DMS53 treated with DMSO at 0.1 percent for 48 hours (cell line): ENCODE data around the gene L3MBTL4.
"Not testable (repeated sequence)": the region's sequence is repeated elsewhere in the genome, so short reads cannot be mapped to it uniquely, and the experiment has no call there.

Experiments
- DNase-seq: peaks from one replicate; lab custom pipeline; 2025; ENCODE audit not compliant: unreplicated experiment; lab: John Stamatoyannopoulos, UW

The L3MBTL4 gene

DNA sequence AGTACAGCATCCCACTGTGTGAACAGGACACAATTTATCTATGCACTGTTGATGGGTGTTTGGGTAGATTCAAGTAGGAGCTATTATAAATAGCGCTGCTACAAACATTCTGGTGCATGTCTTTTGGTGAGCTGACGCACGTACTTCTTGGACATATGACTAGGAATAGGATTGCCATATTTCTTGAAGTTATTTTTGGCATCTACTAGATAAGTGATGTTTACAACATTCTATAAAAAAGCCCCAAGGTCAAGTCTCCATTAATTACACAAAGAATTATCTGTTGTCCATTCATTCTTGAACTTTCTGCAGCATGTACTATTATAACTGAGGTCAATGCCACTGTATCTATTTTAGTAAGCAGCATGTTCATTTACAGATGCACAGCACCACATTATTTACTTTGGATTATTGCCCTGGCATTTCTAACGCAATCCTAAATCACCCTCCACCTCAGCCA lies 293.9 kb downstream of the L3MBTL4 start:
- no peak for DNase-seq

DNA sequence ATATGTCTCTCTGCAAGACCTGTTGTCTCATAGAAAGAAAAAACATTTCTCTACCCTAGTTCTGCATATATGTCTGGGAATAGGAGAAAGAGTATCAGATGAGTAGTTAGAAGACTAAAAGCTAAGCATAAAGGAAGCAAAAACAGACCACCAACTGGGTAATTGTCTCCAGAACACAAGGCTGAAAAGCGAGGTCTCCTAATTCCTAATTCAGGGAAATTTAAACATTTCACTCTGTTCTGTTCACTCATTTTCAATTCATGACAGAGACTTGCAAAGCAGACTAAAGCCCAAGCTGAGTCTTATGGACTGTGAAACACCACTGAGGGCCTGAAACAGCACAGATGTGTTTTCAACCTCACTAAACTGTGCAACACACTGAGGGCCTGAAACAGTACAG lies 294.9 kb downstream of the L3MBTL4 start:
- DNase-seq: no peak

- DNase-seq: peak; percentile 72
These were observed 296.6 kb downstream of the L3MBTL4 start for GRCh38 chr18:6118080-6118479.

DNA sequence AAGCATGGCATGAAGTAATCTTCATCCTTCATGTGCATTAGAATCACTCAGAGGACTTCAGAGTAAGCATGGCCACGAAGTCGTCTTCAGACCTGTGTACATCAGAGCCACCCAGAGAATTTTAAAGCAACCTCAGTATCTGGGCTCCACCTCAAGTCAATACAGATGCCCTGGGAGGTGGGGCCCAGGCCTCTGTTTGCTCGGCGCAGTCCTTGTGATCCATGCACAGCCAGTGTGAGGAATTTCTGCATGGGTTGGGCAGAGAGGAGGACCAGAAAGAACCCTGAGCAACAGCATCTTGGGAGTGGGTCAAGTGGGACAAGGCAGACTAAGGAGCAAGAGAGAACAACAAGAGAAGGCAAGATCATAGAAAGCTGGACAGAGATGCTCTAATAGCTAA lies 299.0 kb downstream of the L3MBTL4 start:
- DNase-seq: no peak

GRCh38 chr18:6113650-6114049 lies 301.1 kb downstream of the L3MBTL4 start:
- DNase-seq: no peak

DNA sequence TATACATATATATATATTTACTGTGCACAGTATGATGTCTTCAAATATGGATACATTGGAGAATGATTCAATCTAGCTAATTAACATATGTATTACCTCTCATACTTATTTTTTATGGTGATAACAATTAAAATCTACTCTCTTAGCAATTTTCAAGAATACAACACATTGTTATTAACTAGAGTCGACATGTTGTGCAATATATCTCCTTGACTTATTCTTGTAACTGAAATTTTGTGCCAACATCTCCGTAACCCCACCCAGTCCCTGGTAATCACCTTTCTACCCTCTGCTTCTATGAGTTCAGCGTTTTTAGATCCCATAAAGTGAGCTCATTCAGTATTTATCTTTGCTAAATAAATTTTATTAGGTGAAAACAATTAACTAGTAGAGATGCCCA lies 303.0 kb downstream of the L3MBTL4 start:
- no peak for DNase-seq

DNA sequence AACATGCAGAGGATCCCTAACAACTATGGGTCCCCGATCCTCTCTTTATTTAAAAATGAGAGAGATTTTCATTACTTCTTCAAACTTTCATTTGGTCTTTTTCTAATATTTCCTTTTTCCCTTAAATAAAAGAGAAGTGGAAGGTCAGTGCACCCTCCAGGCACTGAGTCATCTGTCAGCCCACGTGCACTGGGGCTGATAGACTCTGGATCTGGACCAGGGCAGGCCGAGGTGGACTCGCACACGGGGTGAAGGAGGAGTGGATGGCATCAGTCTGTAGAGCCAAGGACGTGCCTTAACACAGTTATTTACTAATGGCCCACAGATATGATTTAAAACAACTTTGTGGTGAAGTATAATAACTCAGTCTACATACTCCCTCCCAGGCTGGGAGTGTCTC lies 305.0 kb downstream of the L3MBTL4 start:
- DNase-seq: no peak

GRCh38 chr18:6107794-6108193 lies 306.9 kb downstream of the L3MBTL4 start:
- peak; percentile 99 for DNase-seq

DNA sequence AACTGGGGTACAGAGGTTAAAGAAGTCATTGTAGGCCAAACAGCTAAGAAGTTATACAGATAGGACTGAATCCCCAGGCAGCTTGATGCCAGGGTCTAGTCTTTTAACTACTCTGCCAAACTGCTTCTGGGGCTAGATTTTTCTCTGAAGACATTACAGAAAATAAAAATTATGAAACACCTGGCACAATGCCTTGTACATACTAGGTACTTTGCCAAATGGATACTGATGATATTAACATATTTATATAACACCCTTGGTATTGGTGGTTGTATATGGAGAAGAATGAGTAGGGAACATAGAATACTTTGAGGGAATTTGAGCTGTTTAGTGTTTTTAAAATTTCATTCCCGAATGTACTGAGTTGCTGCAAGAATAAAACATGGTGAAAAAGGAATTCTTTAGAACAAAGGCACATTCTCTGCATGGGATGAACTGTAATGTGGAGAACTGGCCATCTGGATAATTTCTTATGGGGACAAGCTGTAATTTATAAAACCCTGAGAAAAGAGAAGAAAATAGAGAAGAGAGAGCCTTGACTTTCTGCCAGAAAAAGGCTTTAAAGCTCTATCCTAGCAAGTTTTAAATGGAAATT lies 308.5 kb downstream of the L3MBTL4 start:
- DNase-seq: no peak

GRCh38 chr18:6103741-6104140 lies 311.0 kb downstream of the L3MBTL4 start:
- DNase-seq: no peak

DNA sequence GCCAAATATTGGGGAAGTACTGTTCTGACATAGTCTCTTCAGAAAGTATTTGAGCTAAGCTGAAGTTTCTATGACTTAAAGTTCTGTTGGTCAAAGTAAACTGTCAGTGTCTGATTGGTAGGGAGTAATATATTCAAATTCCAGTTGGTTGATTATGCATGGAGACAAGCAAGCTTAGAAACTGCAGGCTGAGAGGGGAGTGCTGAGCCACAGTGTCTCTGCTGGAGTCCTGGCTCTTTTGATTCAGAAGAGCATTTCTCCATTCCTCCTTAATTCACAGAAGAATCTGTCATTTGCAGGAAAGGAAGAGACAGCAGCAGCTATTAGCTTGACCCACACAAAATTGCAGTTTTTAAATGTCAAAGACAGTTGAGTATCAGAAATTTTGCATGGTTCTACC lies 318.0 kb downstream of the L3MBTL4 start:
- no peak for DNase-seq

DNA sequence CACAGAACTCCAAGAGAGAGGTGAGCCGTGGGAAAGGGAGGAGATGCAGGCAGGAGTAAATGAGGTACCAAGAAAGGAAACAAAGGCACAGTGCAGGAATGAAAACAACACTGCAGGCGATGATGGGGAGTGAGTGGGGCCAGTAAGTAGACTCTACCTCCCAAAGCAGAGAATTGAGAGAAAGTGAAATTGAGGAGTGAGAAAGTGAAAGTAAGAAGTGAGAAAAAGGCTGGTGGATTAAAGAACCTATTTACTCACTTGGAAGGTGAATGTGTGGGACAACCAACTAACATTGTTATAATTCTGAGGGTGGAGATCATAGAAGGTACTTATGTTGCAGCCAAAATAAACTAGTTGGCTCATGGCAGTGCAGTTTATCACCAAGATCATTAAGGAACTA lies 326.3 kb downstream of the L3MBTL4 start:
- no peak for DNase-seq

GRCh38 chr18:6086731-6087130 lies 328.0 kb downstream of the L3MBTL4 start:
- DNase-seq: no peak

- DNase-seq: no peak
These were observed 335.3 kb downstream of the L3MBTL4 start for GRCh38 chr18:6079406-6079805.

GRCh38 chr18:6078877-6079276 lies 335.8 kb downstream of the L3MBTL4 start:
- DNase-seq: no peak

DNA sequence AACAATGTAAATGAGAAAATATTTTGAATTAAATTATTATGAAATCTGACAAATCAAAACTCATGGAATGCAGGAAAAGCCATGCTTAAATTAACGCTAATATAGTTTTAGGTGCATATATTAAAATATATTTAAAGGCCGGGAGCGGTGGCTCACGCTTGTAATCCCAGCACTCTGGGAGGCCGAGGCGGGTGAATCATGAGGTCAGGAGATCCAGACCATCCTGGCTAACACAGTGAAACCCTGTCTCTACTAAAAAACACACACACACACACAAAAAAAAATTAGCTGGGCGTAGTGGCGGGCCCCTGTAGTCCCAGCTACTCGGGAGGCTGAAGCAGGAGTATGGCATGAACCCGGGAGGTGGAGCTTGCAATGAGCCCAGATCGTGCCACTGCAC lies 342.3 kb downstream of the L3MBTL4 start:
- not testable (repeated sequence) for DNase-seq

GRCh38 chr18:6069539-6069938 lies 345.2 kb downstream of the L3MBTL4 start:
- DNase-seq: peak; percentile 27

DNA sequence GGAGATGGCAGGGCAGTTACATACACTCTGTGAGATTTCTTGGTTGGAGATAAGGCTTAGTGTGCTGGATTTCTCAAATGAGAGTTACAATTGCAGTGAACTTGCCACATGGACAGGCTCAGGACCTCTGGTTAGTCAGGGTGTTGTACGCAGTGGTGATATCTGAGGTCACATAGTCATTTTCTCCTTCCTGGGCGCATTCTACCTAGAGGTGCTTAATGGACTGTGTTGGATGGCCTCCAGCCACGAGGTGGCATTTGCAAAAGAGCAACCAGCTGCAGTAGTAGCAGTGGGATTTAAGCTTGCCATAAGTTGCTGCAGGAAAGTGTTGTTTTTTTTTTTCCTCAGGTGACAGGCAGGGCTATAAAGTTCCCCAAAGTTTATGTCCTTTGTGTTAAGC lies 345.6 kb downstream of the L3MBTL4 start:
- no peak for DNase-seq

DNA sequence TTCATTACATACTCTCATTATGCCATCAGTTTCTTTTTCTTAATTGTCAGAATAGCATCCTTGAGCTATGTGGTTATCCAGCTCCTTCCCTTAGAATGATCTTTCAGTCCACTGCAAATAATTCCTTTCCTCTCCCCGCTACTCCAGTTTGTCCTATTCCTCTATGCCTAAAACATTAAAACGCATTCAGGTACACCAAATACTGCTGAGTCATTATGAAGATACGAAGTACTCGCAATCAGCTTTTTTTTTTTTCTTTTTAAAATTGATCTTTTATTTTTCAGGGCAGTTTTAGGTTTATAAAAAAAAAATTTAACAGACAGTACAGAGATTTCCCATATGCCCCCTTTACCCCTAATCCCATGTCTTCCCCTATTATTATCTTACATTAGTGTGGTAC lies 354.6 kb downstream of the L3MBTL4 start:
- no peak for DNase-seq

- DNase-seq: no peak
These were observed 355.2 kb downstream of the L3MBTL4 start for GRCh38 chr18:6059551-6059950.

GRCh38 chr18:6058941-6059340 lies 355.8 kb downstream of the L3MBTL4 start:
- DNase-seq: peak; percentile 83

GRCh38 chr18:6057604-6058003 lies 357.1 kb downstream of the L3MBTL4 start:
- no peak for DNase-seq

DNA sequence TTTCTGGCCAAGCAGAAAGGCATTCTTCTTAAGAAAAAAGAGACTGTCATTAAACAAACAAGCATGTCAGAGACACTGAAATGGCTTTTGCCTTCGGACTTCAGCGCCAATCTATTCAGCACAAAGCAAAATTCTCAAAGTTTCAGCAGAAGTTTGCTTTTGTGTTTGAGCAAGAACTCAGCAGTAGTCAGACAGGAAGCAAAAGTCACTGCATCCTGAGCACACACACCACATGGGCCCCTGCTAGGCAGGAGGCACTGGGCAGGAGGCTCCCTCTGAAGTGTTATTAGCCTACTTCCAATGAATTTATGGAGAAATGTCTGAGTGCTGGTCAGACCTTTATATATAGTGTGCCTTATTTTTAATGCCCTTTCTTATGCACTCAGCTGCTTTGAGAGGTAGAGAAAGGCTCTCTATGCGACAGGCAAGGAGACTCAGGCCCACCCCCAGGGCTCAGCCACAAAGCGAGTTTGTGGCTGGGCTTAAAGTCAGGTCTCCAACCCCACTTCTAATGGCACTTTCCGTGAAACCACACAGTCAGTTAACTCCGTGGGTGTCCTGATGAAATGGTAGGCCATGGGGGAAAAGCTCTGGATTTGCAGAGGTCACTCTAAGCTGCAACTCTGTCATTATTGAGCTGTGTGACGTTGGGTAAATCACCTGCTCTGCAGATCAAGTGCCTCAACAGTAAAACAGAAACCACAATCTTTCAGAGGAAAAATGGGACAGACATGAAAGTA lies 358.4 kb downstream of the L3MBTL4 start:
- DNase-seq: no peak
